Measurements from ENCODE around the gene MACROH2A2.
"Not testable (repeated sequence)": the region's sequence is repeated elsewhere in the genome, so short reads cannot be mapped to it uniquely, and the experiment has no call there.

The MACROH2A2 gene

GRCh38 chr10:70052462-70053217 lies at the start of gene MACROH2A2:
Gene MACROH2A2 (plus strand): TSS chr10:70052846. CDS start chr10:70075659, 22,813 bp downstream.
- DNase-seq: no peak

GRCh38 chr10:70007116-70007820 lies 45.4 kb upstream of the MACROH2A2 start:
- no peak for DNase-seq

- no peak for DNase-seq
Observed at GRCh38 chr10:70031215-70031614, 21.4 kb upstream of the MACROH2A2 start.

GRCh38 chr10:70032667-70033289 lies 19.9 kb upstream of the MACROH2A2 start:
- no peak for DNase-seq

- DNase-seq: no peak
Observed at GRCh38 chr10:70034232-70034631, 18.4 kb upstream of the MACROH2A2 start.

GRCh38 chr10:70035531-70035930 lies 17.1 kb upstream of the MACROH2A2 start:
- no peak for DNase-seq

- no peak for DNase-seq
Observed at GRCh38 chr10:70038923-70039322, 13.7 kb upstream of the MACROH2A2 start.

GRCh38 chr10:70041016-70041415 lies 11.6 kb upstream of the MACROH2A2 start:
- no peak for DNase-seq

- not testable (repeated sequence) for DNase-seq
Observed at GRCh38 chr10:70041739-70042138, 10.9 kb upstream of the MACROH2A2 start.

- DNase-seq: not testable (repeated sequence)
Observed at GRCh38 chr10:70047066-70047465, 5.6 kb upstream of the MACROH2A2 start.

- no peak for DNase-seq
Observed at GRCh38 chr10:70048030-70048723, 4.5 kb upstream of the MACROH2A2 start.

- DNase-seq: no peak
Observed at GRCh38 chr10:70051848-70052247, 798 bp upstream of the MACROH2A2 start.

GRCh38 chr10:70053218-70053840 lies 683 bp downstream of the MACROH2A2 start:
- DNase-seq: no peak

- DNase-seq: no peak
Observed at GRCh38 chr10:70053841-70054288, 1.2 kb downstream of the MACROH2A2 start.

- no peak for DNase-seq
Observed at GRCh38 chr10:70054902-70055301, 2.3 kb downstream of the MACROH2A2 start.

- no peak for DNase-seq
Observed at GRCh38 chr10:70055550-70055949, 2.9 kb downstream of the MACROH2A2 start.

- no peak for DNase-seq
Observed at GRCh38 chr10:70057306-70057705, 4.7 kb downstream of the MACROH2A2 start.

GRCh38 chr10:70060389-70060788 lies 7.7 kb downstream of the MACROH2A2 start:
- no peak for DNase-seq

GRCh38 chr10:70063418-70064098 lies 10.9 kb downstream of the MACROH2A2 start:
- no peak for DNase-seq

- DNase-seq: no peak
Observed at GRCh38 chr10:70064486-70064885, 11.8 kb downstream of the MACROH2A2 start.

GRCh38 chr10:70066190-70066589 lies 13.5 kb downstream of the MACROH2A2 start:
- no peak for DNase-seq

- no peak for DNase-seq
Observed at GRCh38 chr10:70067586-70067985, 14.9 kb downstream of the MACROH2A2 start.
